Esophagus squamous epithelium (tissue), 5 donors: ENCODE results near the gene WSCD1. TPM values are rescaled to one million over a fixed set of nuclear protein-coding genes. Genes with fewer than 3 reads are reported as not detected.

Experiments
- DNase-seq: peaks from one replicate; lab custom pipeline; 2025; lab: John Stamatoyannopoulos, UW
- H3K27ac ChIP-seq, 4 donors: fragments of 200-600 bp; sonication (generic); one replicate each; pipeline ENCODE4 v1.5.1; 2016 to 2019; ENCODE audit warnings: mild to moderate bottlenecking in 1 of 4
- H3K27me3 ChIP-seq, 4 donors: fragments of 200-600 bp; sonication (generic); 1 replicate in 3 of 4; 2 replicates in 1 of 4; pipeline versions ENCODE4 v1.5.1 to v1.6.0; 2017 to 2021; ENCODE audit warnings: antibody characterized with exemption in 1 of 4
- H3K36me3 ChIP-seq, 3 donors: fragments of 200-600 bp; sonication (generic); one replicate each; pipeline ENCODE4 v1.5.1; 2016 to 2019
- H3K4me1 ChIP-seq, 3 donors: fragments of 200-600 bp; sonication (generic); one replicate each; pipeline ENCODE4 v1.5.1; 2017 to 2019
- H3K4me3 ChIP-seq, 4 donors: fragments of 200-600 bp; sonication (generic); 1 replicate in 3 of 4; 2 replicates in 1 of 4; pipeline ENCODE4 v1.5.1; 2016 to 2019; ENCODE audit warnings: mild to moderate bottlenecking in 2 of 4, moderate library complexity in 1 of 4
- H3K9me3 ChIP-seq, 3 donors: fragments of 200-600 bp; sonication (generic); one replicate each; pipeline ENCODE4 v1.5.1; 2016 to 2019
- CTCF ChIP-seq, 6 experiments: fragments of 450-650 bp in 4 of 6; fragments of 200-600 bp in 2 of 6; sonication (generic) in 2 of 6; IDR thresholded peaks; one replicate each; pipeline ENCODE4 v1.5.1; 2016 to 2019; ENCODE audit warnings: antibody characterized with exemption in 6 of 6, mild to moderate bottlenecking in 4 of 6, moderate library complexity in 4 of 6
- POLR2A ChIP-seq, 4 donors: fragments of 450-650 bp; IDR thresholded peaks; one replicate each; pipeline ENCODE4 v1.6.1; 2017; ENCODE audit warnings: antibody characterized with exemption in 4 of 4, mild to moderate bottlenecking in 4 of 4, moderate library complexity in 3 of 4
- WGBS, 2 donors: methylation state at CpG; one replicate each; pipeline ENCODE4 v1.1.5; 2018; 5-methylcytosine and 5-hydroxymethylcytosine counted together
- intact Hi-C: fragments of 100-400 bp; cut with DNase I; formaldehyde crosslinking; loops from one replicate; pipeline ENCODE4 v1.15.0; 2022
- total RNA-seq, 4 donors: library from RNA; depleted of rRNA; stranded (reverse); fragments of >200 nt; gene quantifications; one replicate each; pipeline ENCODE4 v1.1.0, GENCODE V29; 2016
- donor health status: DM: yes; HTN: yes; CAD: no.

Gene WSCD1
- total RNA-seq, 4 donors from 2014 or later: 0.22 to 1.6 (median 1.5) TPM; not detected in 1

GRCh38 chr17:6094453-6094852, 24.3 kb downstream of the WSCD1 start:
- no peaks in the 10 kb centered on the region for H3K9me3 ChIP-seq
- H3K4me1 ChIP-seq: no peaks in the 10 kb centered on the region
- no peak overlapping the region for H3K4me3 ChIP-seq
- H3K36me3 ChIP-seq: no peaks in the 10 kb centered on the region
- TF ChIP-seq POLR2A (IDR thresholded peaks at IDR 0.05): no peak
- no peak for TF ChIP-seq CTCF (IDR thresholded peaks at IDR 0.05)
- intact Hi-C loops: no loop called here
- H3K27ac ChIP-seq: no peak overlapping the region
- DNase-seq: no peak
- H3K27me3 ChIP-seq: peaks cover 0 to 7% (median 0%) of the 10 kb centered on the region in 4 donors
- 58 to 80% methylated on average over 1 of the region's 1 CpG for WGBS, 2 donors

DNA sequence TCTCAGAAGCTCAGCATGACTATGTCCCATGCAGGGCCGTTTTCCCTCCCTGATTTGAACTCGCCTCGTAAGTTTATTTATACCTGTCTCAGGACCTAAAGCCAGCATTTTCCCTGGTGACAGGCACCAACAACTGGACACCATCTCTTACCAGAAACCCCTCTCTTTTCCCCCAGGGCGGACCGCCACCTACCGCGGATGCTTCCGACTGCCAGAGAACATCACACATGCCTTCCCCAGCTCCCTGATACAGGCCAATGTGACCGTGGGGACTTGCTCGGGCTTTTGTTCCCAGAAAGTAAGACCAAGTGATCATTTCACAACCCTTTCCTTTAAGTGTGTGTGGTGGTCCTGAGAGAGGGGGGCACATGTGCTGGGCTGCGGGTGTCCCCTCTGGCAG, 24.7 kb downstream of the WSCD1 start:
- WGBS, 2 donors: 90 to 91% methylated on average over 8 to 10 of the region's 11 CpGs
- H3K9me3 ChIP-seq: no peaks in the 10 kb centered on the region
- H3K36me3 ChIP-seq: no peaks in the 10 kb centered on the region
- H3K4me3 ChIP-seq: no peak overlapping the region
- H3K4me1 ChIP-seq: no peaks in the 10 kb centered on the region
- no peak for TF ChIP-seq CTCF (IDR thresholded peaks at IDR 0.05)
- no peak for TF ChIP-seq POLR2A (IDR thresholded peaks at IDR 0.05)
- DNase-seq: no peak
- H3K27ac ChIP-seq: no peak overlapping the region
- intact Hi-C loops: no loop called here
- H3K27me3 ChIP-seq: peaks cover 0 to 7% (median 0%) of the 10 kb centered on the region in 4 donors

GRCh38 chr17:6095501-6095900, 25.3 kb downstream of the WSCD1 start:
- H3K4me3 ChIP-seq: no peak overlapping the region
- 69 to 91% methylated on average over 5 to 6 of the region's 6 CpGs for WGBS, 2 donors
- TF ChIP-seq POLR2A (IDR thresholded peaks at IDR 0.05): no peak
- no peak for TF ChIP-seq CTCF (IDR thresholded peaks at IDR 0.05)
- H3K27me3 ChIP-seq: peaks cover 0 to 7% (median 0%) of the 10 kb centered on the region in 4 donors
- no peak for DNase-seq
- no peaks in the 10 kb centered on the region for H3K36me3 ChIP-seq
- no peak overlapping the region for H3K27ac ChIP-seq
- no peaks in the 10 kb centered on the region for H3K4me1 ChIP-seq
- H3K9me3 ChIP-seq: no peaks in the 10 kb centered on the region
- intact Hi-C loops: no loop called here

DNA sequence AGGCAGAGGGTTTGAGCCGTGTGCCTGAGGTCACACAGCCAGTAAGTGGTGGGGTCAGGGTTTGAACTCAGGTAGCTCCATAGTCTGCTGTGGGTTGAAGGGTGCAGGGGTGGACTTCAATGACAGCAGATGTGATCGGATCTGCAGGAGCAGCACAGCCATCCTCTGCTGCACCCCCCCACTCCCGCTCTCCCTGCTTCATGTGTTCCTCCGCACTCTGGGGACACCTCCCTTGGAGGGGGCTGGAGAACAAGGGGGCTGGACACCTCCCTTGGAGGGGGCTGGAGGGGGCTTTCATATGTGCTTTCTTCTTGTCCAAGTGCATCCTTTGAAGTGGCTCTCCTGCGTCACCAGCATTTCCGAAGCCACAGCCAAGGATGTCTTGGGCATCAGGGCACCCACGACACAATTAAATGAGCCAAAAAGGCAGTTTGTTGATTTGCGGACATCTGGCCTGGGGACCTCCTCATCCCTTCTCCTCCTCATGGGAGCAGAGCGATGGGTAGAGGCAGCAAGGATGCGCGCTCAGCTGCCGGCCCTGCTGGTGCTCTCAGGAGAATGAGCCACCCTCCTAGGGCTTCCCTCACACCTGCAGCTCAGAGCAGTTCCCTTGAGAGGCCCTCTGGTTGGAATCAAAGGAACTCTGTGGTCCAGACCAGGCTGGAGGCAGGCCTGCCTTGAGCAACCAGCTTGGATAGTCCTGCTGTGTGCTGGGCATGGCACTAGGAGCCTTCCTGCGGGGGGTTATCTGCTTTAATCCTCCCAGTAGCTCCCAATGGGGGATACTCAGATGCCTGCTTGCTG, 26.2 kb downstream of the WSCD1 start:
- Histone ChIP-seq H3K36me3 (no peaks in the 10 kb centered on the region), H3K4me1 (no peaks in the 10 kb centered on the region), H3K9me3 (no peaks in the 10 kb centered on the region), H3K27ac (no peak overlapping the region), H3K4me3 (no peak overlapping the region), H3K27me3 (peaks cover 0 to 9% (median 0%) of the 10 kb centered on the region in 4 donors)
- WGBS, 2 donors: 84 to 94% methylated on average over 4 to 8 of the region's 13 CpGs
- intact Hi-C loops: no loop called here
- TF ChIP-seq CTCF (IDR thresholded peaks at IDR 0.05) (no peak), POLR2A (IDR thresholded peaks at IDR 0.05) (no peak)
- DNase-seq: no peak

GRCh38 chr17:6097005-6097279, 26.8 kb downstream of the WSCD1 start:
- TF ChIP-seq CTCF (IDR thresholded peaks at IDR 0.05) (no peak), POLR2A (IDR thresholded peaks at IDR 0.05) (no peak)
- Histone ChIP-seq H3K4me3 (no peak overlapping the region), H3K4me1 (no peaks in the 10 kb centered on the region), H3K9me3 (no peaks in the 10 kb centered on the region), H3K36me3 (no peaks in the 10 kb centered on the region), H3K27me3 (peaks cover 0 to 12% (median 0%) of the 10 kb centered on the region in 4 donors), H3K27ac (no peak overlapping the region)
- DNase-seq: no peak
- intact Hi-C loops: no loop called here
- 74 to 81% methylated on average over 8 to 9 of the region's 10 CpGs for WGBS, 2 donors
